ENCODE results near the gene GRHPR. TPM values are rescaled to one million over a fixed set of nuclear protein-coding genes. Genes with fewer than 3 reads are reported as not detected.
"Not testable (repeated sequence)": the region's sequence is repeated elsewhere in the genome, so short reads cannot be mapped to it uniquely, and the experiment has no call there.

GRHPR gene
- total and polyA plus RNA-seq, 5 donors: 92.2 to 119 (median 116) TPM

DNA sequence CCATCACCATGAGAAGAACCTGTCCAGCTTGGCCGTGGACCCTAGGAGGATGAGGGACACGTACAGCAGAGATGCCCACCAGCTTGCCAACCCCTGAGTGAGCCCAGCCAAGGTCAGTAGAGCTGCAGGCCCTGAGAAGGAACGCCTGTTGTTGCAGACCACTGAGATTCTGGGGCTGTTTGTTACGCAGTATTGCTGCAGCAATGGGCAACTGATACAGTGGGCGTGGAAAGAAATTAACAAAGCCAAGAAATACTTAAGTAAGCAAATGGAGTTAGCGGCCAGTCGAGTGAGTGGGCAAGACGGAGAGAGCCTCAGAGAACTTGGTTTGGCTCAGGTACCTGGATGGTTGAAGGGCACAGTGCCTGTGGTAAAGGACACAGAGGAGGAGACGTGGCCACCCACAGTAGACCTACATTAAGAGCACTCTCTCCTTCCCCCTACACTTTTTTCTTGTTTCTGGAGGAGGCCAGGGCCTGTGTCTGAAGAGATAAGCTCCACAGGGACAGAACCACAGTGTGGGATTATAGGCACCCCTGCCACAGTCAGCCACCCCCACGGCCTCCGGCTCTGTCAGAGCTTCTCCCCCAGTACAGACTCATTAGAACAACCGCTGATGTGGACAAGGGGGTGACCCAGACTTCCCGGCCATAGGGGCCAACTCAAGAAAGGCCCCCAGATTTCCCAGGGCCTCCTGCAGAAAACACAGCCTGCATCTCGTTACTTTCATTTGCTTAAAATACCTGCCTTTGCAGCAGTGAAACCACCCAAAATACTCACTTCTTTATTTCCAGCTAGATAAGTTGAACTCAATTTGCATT is 40.1 kb upstream of the GRHPR start:
- DNase-seq: no peak
- intact Hi-C loops (cut with DNase I): no loop called here
- no peaks in the 10 kb centered on the region for H3K9me3 ChIP-seq (ENCODE audit: control insufficient read depth, low read length)
- WGBS: 86% methylated on average over 14 of the region's 14 CpGs
- no peak for ATAC-seq
- H3K27me3 ChIP-seq (ENCODE audit: control insufficient read depth, insufficient read depth): no peaks in the 10 kb centered on the region
- H3K4me3 ChIP-seq (ENCODE audit: low read length): no peak overlapping the region
- H3K4me1 ChIP-seq (ENCODE audit: control insufficient read depth, insufficient read depth, low read length): no peaks in the 10 kb centered on the region
- H3K27ac ChIP-seq (ENCODE audit: low read length): no peak overlapping the region

GRCh38 chr9:37382982-37383357 is 39.5 kb upstream of the GRHPR start:
- 54% methylated on average over 5 of the region's 5 CpGs for WGBS
- Histone ChIP-seq H3K9me3 (ENCODE audit: control insufficient read depth, low read length) (no peaks in the 10 kb centered on the region), H3K27me3 (ENCODE audit: control insufficient read depth, insufficient read depth) (no peaks in the 10 kb centered on the region), H3K4me3 (ENCODE audit: low read length) (no peak overlapping the region), H3K4me1 (ENCODE audit: control insufficient read depth, insufficient read depth, low read length) (no peaks in the 10 kb centered on the region), H3K27ac (ENCODE audit: low read length) (no peak overlapping the region)
- DNase-seq (peak in 2 of 3 donors; percentile 67 to 72), ATAC-seq (peak in 1 of 2 donors; percentile 56)
- intact Hi-C loops (cut with DNase I): no loop called here

GRCh38 chr9:37383393-37383792 is 39.1 kb upstream of the GRHPR start:
- Histone ChIP-seq H3K4me1 (ENCODE audit: control insufficient read depth, insufficient read depth, low read length) (no peaks in the 10 kb centered on the region), H3K4me3 (ENCODE audit: low read length) (no peak overlapping the region), H3K27me3 (ENCODE audit: control insufficient read depth, insufficient read depth) (no peaks in the 10 kb centered on the region), H3K27ac (ENCODE audit: low read length) (no peak overlapping the region), H3K9me3 (ENCODE audit: control insufficient read depth, low read length) (no peaks in the 10 kb centered on the region)
- intact Hi-C loops (cut with DNase I): no loop called here
- DNase-seq (no peak), ATAC-seq (no peak)
- 83% methylated on average over 6 of the region's 6 CpGs for WGBS

- H3K27ac ChIP-seq (ENCODE audit: low read length): no peak overlapping the region
- ATAC-seq: no peak
- H3K4me1 ChIP-seq (ENCODE audit: control insufficient read depth, insufficient read depth, low read length): no peaks in the 10 kb centered on the region
- H3K4me3 ChIP-seq (ENCODE audit: low read length): no peak overlapping the region
- H3K9me3 ChIP-seq (ENCODE audit: control insufficient read depth, low read length): no peaks in the 10 kb centered on the region
- intact Hi-C loops (cut with DNase I): no loop called here
- H3K27me3 ChIP-seq (ENCODE audit: control insufficient read depth, insufficient read depth): no peaks in the 10 kb centered on the region
- no peak for DNase-seq
- 94% methylated on average over 12 of the region's 12 CpGs for WGBS
These were observed 38.4 kb upstream of the GRHPR start for GRCh38 chr9:37383876-37384746.

DNA sequence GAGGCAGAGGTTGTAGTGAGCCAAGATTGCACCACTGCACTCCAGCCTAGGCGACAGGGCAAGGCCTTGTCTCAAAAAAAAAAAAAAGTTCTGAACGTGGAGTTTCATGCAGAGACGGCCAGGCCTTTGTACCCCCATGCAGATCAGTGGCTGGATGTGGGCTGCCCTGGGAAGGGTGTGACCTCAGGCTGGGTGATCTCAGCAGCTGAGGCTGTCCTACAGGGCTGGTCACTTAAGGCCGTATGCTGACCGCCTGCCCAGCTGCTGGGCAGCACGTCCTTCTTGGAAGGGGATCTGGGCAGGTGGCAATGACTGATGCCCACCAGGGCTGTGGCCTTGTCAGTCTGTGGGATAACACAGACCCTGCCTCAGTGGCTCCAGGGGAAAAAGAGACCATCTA is 37.2 kb upstream of the GRHPR start:
- H3K27me3 ChIP-seq (ENCODE audit: control insufficient read depth, insufficient read depth): no peaks in the 10 kb centered on the region
- intact Hi-C loops (cut with DNase I): no loop called here
- no peak overlapping the region for H3K27ac ChIP-seq (ENCODE audit: low read length)
- DNase-seq: no peak
- no peaks in the 10 kb centered on the region for H3K4me1 ChIP-seq (ENCODE audit: control insufficient read depth, insufficient read depth, low read length)
- no peaks in the 10 kb centered on the region for H3K9me3 ChIP-seq (ENCODE audit: control insufficient read depth, low read length)
- ATAC-seq: peak in 1 of 2 donors; percentile 16
- no peak overlapping the region for H3K4me3 ChIP-seq (ENCODE audit: low read length)
- 89% methylated on average over 6 of the region's 6 CpGs for WGBS

DNA sequence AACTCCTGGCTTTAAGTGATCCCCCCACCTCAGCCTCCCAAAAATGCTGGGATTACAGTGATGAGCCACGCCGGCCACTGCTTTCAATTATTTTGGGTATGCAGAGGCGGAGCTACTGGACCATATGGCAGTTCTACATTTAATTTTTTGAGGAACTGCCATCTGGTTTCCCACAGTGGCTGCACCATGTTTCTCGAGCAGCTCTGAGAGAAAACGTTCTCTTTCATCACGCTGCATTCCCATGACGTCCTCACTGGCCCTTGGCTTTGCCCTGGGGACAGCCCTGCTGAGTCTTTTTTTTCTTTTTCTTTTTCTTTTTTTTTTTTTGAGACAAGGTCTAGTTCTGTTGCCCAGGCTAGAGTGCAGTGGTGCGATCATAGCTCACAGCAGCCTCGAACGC is 35.5 kb upstream of the GRHPR start:
- H3K27me3 ChIP-seq (ENCODE audit: control insufficient read depth, insufficient read depth): no peaks in the 10 kb centered on the region
- ATAC-seq: no peak
- intact Hi-C loops (cut with DNase I): no loop called here

DNA sequence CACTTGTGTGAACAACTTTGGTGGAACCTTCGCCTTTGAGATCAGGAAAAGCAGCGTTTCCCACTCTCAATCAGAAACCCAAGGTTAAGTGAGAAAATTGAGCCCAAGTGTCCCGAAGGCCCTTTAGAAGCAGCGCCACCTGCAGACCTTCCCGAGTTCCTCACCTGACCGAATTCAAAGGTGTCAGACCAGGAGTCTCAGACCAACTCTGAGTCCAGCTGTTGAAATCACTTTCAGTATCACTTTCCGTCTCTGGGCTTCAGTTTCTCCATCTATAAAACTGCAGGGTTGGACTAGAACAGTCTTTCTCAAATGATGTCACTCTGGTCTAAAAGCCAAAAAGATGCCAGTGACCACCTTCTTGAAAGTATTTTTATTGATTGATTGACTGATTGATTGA is 31.7 kb upstream of the GRHPR start:
- Histone ChIP-seq H3K27me3 (ENCODE audit: control insufficient read depth, insufficient read depth) (no peaks in the 10 kb centered on the region), H3K27ac (ENCODE audit: low read length) (no peak overlapping the region), H3K4me1 (ENCODE audit: control insufficient read depth, insufficient read depth, low read length) (no peaks in the 10 kb centered on the region), H3K9me3 (ENCODE audit: control insufficient read depth, low read length) (no peaks in the 10 kb centered on the region), H3K4me3 (ENCODE audit: low read length) (no peak overlapping the region)
- intact Hi-C loops (cut with DNase I): no loop called here
- DNase-seq (no peak), ATAC-seq (no peak)
- WGBS: 44% methylated on average over 7 of the region's 7 CpGs

More for the DNA sequence above, 35.5 kb upstream of the GRHPR start:
- Histone ChIP-seq H3K4me3 (ENCODE audit: low read length) (no peak overlapping the region), H3K9me3 (ENCODE audit: control insufficient read depth, low read length) (no peaks in the 10 kb centered on the region), H3K4me1 (ENCODE audit: control insufficient read depth, insufficient read depth, low read length) (no peaks in the 10 kb centered on the region), H3K27ac (ENCODE audit: low read length) (no peak overlapping the region)
- 78% methylated on average over 10 of the region's 10 CpGs for WGBS
- no peak for DNase-seq

DNA sequence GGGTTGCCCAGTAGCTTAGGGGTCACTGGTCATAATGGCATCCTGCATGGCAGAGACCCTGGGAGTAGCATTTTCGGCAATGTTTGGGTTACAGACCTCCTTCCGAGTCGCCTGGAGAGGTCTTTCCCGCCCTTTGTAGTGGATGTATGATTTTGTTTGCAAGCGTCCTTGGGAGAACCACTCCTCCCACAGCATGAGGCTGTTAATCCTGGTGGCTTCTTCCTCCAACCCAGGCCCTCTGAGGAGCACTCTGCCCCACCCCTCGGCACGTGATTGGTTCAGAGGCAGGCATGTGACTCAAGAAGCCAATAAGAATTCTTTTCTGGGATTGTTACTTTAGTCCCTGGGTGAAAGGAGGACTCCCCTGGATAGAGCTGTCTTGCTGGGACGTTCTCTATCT is 30.2 kb upstream of the GRHPR start:
- Histone ChIP-seq H3K4me1 (ENCODE audit: control insufficient read depth, insufficient read depth, low read length) (no peaks in the 10 kb centered on the region), H3K9me3 (ENCODE audit: control insufficient read depth, low read length) (no peaks in the 10 kb centered on the region), H3K4me3 (ENCODE audit: low read length) (no peak overlapping the region), H3K27me3 (ENCODE audit: control insufficient read depth, insufficient read depth) (no peaks in the 10 kb centered on the region), H3K27ac (ENCODE audit: low read length) (no peak overlapping the region)
- ATAC-seq (no peak), DNase-seq (no peak)
- 79% methylated on average over 8 of the region's 8 CpGs for WGBS
- intact Hi-C loops (cut with DNase I): no loop called here

DNA sequence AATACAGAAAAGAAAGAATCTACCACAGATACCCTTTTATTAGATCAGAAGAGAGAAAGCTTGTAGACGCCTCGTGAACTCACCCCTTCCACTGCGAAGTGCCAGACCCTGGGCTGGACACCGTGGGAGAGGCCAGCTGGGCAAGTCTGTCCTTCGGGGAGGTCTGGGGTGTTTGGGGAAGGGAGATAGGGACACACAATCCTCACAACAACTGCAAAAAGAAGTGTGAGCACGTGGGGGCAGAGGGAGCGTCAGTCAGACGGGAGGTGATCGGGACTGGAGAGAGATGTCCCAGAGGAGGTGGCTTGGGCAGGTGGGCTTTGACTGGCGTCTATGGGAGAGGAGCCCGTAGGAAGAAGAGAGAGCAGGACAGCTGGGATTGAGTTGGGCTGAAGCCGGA is 27.3 kb upstream of the GRHPR start:
- H3K4me1 ChIP-seq (ENCODE audit: control insufficient read depth, insufficient read depth, low read length): no peaks in the 10 kb centered on the region
- ATAC-seq (no peak), DNase-seq (no peak)
- intact Hi-C loops (cut with DNase I): no loop called here
- H3K9me3 ChIP-seq (ENCODE audit: control insufficient read depth, low read length): no peaks in the 10 kb centered on the region
- WGBS: 65% methylated on average over 12 of the region's 12 CpGs
- no peak overlapping the region for H3K4me3 ChIP-seq (ENCODE audit: low read length)
- H3K27ac ChIP-seq (ENCODE audit: low read length): no peak overlapping the region
- H3K27me3 ChIP-seq (ENCODE audit: control insufficient read depth, insufficient read depth): no peaks in the 10 kb centered on the region

GRCh38 chr9:37395663-37396062 is 26.8 kb upstream of the GRHPR start:
- Histone ChIP-seq H3K4me1 (ENCODE audit: control insufficient read depth, insufficient read depth, low read length) (no peaks in the 10 kb centered on the region), H3K27me3 (ENCODE audit: control insufficient read depth, insufficient read depth) (no peaks in the 10 kb centered on the region), H3K9me3 (ENCODE audit: control insufficient read depth, low read length) (no peaks in the 10 kb centered on the region), H3K27ac (ENCODE audit: low read length) (no peak overlapping the region), H3K4me3 (ENCODE audit: low read length) (no peak overlapping the region)
- no peak for DNase-seq
- ATAC-seq: no peak
- intact Hi-C loops (cut with DNase I): no loop called here
- 80% methylated on average over 8 of the region's 8 CpGs for WGBS

DNA sequence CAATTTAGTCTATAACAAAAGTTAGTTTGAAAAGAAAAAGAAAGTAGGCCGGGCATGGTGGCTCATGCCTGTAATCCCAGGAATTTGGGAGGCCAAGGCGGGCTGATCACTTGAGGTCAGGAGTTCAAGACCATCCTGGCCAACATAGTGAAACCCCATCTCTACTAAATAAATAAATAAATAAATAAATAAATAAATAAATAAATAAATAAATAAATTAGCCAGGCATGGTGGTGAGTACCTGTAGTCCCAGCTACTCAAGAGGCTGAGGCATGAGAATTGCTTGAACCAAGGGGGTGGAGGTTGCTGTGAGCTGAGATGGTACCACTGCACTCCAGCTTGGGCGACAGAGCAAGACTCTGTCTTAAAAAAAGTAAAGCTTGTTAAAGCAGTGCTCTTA is 24.5 kb upstream of the GRHPR start:
- H3K27ac ChIP-seq (ENCODE audit: low read length); H3K9me3 ChIP-seq (ENCODE audit: control insufficient read depth, low read length); H3K27me3 ChIP-seq (ENCODE audit: control insufficient read depth, insufficient read depth); intact Hi-C loops (cut with DNase I); H3K4me1 ChIP-seq (ENCODE audit: control insufficient read depth, insufficient read depth, low read length); DNase-seq; H3K4me3 ChIP-seq (ENCODE audit: low read length); ATAC-seq: not testable (repeated sequence)
- 94% methylated on average over 3 of the region's 3 CpGs for WGBS

Data from right cardiac atrium (tissue), 5 donors.